Measurements from ENCODE around the gene VEGFA.

VEGFA gene

DNA sequence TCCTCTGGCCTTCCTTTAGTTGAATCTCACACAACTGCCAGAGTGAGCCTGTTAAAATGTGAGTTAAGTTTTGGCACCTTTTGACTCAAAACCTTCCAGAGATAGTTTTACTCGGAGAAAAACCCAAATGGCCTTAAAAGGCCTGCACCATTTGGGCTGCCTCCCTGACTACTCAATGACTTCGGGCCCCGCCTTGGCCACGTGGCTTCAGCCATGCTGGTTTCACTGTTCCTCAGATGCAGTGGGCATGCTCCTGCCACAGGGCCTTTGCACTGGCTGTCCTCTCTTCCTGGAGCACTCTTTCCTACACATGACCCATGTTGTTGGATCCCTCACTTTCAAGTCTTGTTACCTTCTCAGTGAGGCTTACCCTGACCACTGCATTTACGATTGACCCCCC is 18.3 kb downstream of the VEGFA start:
- no peak for DNase-seq

DNA sequence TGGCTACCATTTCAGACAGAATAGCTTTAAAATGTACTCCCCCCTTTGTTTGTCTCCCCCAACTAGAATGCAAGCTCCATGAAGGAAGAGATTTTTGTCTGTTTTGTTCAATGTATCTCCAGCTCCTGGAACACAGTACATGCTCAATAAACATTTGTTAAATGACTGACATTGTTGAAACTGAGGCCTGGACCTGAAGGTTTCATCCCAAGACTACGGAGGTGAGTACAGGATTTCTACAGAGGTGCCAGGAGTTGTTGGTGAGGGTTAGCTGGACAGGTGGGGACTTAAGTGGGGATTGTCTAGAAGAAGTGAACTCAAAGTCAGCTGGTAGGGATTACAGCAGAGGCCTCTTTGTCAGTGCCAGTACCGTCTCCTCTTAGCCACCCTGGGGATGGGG is 19.4 kb downstream of the VEGFA start:
- DNase-seq = no peak

DNA sequence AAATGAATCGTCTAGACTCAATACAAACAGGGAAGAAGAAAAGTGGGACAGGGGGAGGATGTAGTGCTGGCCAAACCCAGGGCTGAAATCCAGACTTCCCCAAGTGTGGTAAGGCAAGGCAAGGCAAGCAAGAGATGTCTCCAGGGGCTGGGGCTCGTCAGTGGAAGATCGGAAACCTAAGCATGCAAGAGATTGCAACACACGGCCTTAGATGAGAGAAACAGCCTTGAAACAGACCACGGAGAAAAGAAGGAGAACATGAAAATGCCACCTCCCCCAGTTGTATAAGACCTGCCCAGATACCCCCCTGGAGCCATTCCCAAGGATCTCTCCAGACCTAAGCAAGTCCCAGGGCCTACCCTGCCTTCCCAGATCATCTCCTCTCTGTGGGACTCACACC is 20.0 kb downstream of the VEGFA start:
- DNase-seq = peak; percentile 92

DNA sequence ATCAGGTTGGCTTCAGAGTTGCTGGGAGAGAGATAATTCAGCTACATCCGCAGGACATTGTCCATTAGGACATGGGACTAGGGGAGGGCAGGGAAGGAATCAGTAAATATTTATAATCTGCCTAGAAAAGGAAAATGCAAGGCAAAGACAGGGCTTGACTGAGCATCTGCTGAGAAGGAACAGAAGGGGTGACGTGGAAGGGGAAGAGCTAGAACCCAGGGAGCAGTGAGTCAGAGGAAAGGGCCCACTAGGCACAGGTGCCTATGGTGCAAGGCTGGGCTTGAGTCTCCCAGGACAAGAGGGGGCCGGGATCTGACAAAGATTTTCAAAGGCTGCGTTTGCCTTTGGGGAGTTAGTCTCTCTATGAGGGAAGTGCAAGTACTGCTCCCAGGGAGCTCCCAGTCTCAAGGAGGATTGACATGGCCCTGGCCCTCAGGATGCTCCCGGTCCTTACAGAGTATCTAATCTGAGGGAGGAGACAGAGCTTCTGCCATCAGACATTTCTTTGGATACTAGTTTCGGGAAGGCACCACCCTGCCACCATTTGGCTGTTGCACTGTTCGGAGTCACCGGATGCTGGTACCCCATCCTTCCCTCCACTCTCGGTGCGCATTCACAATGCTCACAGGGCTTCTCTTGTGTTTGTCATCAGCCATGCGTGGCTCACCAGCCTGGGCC is 21.9 kb downstream of the VEGFA start:
- DNase-seq = no peak

DNA sequence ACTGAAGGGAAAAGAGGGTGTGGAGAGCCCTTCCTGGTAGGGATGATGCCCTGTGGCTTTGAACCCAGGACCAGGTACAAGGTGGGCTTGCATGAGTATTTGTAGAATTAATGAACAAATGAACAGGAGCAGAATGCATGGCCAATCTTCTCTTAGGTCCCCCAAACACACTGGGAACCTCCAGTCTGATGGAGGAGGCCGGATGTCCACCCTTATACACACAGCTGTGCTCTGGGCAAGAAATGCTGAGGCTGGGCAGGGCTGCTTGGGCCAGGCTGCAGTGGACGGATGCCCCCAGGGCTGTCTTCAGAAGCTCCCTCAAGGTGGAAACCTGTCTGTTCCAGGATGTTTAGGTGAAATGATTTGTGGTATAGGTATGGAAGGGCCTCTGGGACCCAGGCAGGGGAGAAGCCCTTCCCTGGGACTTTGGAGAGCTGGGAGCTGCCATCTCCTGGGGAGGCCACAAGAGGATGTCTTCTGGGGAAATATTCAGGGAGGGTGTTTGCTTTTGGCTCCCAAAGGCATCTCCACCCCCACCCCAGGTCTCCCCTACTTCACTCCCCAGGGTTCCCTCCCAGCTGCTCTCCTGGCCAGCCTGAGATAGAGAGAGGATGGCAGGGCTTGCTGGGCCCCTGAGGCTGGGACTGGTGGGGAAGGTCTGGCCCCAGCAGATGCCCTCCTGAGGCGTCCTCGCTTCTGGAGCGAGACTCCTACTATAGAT is 23.3 kb downstream of the VEGFA start:
- no peak for DNase-seq

DNA sequence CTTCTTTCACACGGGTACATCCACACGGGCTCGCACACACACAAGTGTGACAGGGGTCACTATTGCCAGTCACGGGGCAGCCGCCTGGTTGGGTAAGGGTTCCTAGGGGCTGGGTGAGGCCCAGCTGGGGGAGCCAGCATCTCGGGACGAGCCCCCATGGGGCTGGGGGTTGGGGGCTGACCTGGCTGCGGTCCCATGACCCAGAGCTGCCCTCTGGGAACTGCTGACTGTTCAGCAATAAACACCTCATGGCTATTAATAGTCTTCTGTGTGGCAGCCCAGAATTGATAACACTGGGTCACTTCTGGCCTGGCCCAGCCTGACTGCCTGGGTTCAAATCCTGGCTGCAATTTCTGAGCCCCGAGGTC is 23.8 kb downstream of the VEGFA start:
- DNase-seq = no peak

DNA sequence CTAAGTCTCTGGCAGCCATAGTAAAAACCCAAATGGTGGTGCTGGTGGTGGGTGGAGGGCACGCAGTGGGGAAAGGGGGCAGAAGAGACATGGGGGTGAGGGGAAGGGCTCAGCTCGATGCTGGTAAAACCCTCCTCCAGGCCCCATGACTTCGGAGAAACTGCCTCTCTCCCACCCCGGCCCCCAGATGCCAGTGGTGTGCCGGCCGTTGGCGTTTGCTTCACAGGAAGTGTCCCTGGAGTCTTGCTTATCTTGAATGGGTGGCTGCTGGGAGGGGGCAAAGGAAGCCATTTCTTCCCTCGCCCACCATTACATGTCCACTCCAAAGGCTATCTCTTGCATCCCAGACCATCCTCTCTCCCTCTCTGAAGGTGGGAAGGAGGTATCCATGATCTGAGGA is 25.4 kb downstream of the VEGFA start:
- DNase-seq = no peak

DNA sequence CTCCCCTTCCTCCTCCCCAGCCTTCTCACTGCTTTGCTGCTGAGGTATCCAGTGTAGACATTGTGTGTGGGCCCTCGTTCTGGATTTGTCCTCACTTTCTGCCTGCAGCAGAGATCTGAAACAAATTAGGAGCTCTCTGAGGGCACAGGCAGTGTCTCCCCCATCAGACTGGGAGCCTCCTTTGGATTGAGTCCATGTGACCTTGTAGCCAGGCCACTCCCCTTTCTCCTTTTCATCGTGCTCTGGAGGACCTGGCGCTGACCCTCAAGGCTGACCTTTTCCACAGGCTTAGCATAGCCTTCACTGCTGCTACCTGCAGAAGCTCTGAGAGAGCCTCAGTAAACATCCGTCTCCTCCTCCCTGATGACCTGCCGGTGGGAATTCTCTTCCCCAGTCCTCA is 26.2 kb downstream of the VEGFA start:
- no peak for DNase-seq

DNA sequence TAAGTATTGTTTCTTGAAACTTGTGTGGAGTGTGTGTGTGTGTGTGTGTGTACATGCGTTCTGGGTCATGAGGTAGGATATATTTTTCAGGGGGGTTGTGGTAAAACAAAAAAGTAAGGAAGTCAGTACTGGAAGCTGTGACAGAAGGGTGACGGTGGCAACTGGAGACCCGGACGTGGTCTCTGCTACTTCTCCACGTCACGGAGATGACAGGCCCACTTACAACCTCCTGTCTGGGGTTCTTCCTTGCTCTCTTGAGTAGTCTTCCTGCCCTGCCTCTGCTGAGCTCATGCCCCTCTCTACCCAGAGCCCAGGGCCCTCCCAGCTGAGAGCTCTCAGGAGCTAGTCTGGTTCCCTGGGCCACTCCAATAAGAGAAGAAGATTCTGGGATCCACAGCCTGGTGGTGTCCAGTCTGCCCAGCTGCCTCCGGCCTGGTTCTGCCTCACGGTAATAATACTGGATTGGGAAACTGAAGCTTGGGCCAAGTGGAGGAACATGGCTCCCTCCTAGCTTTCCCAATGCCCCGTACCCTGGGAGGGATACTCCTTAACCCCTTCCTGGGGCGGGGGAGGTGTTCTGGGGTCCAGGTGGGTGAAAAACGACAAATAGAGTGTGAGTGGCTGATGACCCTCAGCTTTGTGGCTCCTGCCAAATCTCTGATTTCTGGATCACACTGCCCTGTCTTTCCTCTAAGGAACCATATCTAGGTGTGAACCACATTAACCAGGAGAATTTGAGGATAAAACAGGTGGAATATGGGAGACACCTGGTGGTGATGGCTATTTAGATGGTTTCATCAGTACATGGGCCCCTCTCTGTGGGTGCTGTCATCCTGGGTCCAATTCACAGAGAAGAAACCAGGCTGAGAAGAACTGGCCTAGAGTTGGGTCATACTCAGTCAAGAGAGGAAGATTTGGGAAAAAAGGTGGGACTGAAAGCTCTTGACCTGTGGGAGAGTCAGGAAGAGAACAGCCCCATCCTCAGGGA is 27.2 kb downstream of the VEGFA start:
- DNase-seq = peak; percentile 64

DNA sequence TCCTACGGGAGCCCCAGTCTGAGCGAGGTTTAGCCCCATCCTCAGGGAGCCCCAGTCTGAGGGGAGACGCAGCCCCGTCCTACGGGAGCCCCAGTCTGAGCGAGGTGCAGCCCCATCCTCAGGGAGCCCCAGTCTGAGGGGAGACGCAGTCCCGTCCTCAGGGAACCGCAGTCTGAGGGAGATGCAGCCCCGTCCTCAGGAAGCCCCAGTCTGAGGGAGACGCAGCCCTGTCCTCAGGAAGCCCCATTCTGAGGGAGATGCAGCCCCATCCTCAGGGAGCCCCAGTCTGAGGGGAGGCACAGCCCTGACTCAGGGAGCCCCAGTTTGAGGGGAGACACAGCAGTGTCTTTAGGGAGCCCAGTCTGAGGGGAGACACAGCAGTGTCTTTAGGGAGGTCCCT is 27.9 kb downstream of the VEGFA start:
- no peak for DNase-seq

DNA sequence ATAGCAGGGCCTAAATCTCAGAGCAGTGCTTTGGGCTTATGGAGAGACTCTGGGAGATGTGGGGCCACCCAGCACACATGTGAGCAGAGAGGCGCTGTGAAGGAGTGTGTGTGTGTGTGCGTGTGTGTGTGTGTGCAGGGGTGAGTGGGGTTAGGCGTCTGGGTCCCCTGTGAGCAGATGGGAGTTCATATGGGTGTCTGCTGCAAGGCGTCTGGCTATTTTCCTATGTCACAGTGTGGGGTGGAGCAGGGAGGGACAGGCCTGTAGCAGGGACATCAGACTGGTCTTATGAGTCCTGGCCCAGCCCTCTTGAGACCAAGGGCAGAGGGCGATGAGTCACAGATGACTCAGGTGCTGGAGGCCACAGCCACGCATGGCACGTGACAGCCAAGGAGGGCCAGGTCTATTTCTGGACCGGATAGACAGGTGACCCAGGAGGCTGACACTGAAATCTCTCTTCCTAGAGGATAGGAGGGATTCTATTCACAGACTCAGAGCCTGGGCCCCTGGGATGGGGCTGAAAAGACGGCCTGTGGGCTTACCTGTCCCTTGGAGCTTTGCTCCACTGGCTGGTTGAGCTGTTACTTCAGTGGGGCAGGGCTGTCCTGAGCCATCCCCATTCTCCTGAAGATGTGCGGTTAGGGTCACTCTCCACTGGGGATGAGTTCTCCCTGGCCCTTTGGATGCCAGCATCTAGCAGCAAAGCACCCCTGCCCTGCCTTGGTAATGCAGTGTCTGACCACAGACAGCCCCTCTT is 28.9 kb downstream of the VEGFA start:
- peak; percentile 74 for DNase-seq

DNA sequence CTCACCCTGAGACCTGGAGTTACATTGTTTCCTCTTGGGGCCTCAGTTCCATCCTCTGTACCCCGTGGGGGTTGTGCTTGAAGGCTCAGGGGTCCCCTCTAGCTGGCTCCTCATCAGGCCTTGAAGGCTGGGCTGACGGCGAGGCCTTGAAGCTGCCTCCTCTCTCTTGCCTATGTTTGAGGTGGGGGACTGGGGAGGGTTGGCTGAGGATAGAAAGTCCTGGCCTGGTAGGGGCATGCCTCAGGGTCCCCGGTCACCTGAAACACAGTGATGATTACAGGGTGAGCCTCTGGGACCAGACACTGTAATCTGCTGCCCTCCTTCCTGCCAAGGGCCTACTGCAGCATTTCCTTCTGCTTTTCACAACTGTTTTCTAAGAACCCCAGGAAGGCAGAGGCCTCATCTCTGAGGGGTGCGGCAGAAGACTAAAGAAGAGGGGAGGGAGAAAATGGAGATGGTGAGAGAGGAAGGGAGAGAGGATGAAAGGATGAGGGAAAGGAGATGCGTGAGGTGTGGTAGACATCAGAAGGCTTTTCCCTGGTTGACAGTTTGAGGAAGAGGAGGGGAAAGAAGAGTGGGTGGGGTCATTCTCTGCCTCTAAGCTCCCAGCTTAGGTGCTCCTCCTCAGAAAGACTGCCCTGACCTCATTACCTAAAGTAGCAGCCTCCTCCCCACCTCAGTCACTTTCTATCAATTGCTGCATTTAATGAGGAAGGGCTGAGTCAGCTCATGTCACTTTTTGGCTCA is 29.7 kb downstream of the VEGFA start:
- DNase-seq = peak; percentile 86

DNA sequence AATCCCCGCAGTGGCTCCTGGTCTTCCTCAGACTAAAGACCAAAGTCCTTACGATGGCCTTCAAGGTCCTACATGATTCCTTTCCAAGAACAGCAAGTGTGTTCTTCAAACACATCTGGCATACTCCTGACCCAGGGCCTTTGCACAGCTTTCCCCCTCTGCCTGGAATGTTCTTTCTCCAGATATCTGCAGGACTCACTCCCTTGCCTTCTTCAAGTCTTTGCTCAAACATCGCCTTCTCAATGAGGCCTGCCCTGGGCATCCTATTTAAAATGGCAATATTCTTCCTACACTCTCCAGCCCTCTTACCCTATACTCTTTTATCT is 30.2 kb downstream of the VEGFA start:
- no peak for DNase-seq

DNA sequence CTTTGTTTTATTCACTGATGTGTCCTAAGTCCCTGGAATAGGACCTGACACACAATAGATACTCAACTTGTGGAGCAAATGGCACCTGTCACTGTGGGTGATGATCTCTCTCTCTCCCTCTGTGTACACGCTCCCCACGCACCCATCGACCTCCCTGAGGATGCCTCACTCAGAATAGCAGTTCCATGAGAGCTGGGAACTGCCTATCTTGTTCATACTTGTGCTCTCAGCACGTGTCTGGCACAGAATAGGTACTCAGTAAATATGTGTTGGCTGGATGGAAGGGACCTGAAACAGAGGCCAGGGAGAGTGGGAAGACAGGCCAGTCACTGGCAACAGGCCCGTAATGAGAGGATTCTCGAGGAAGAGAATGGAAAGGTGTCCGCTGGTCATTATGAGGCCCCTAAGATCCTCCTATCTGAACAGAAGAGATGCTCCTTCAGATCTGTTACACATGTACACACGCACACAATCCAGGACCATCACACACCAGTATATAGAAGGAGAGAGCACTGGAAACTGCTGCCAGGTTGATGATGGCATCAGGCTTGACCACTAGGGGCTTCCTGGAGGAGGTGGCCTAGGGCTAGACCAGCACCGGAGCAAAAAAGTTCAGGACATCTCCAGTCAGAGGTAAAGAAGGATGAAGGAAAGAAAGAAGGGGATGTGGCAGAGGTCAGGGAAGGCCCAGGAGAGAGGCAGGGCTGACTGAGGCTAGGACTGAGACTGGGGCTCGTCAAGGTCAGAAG is 30.9 kb downstream of the VEGFA start:
- DNase-seq = no peak

DNA sequence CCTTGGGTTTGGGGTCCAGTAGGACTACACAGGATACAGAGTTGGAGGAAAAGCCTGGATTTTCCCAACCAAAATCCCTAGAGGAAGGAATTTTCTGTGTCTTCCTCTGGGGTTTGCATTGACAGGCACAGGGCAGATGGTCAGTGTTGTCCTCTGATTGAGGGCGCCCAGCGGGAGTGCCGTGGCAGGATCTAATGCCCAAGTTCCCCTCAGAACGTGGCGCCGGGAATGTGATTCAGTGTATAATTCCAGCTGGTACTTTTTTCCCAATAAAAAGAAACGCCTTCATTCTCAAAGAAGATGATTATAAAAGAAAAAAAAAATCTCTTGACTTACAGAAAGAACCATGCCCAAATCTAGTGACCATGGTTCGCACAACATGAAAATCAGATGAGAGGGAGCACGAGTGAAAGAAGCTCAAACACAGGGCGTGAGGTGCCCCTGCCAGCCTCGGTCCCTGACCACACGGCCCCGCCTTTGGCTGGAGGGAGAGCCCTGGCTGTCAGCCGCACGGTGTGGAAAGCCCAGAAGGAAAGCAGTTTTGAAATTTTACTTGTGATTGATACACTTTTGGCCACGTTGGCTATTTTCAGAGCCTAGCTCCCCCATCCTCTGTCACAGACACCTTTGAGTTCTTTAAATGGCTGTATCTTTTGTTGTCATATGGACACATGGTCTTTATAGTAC is 31.6 kb downstream of the VEGFA start:
- peak; percentile 59 for DNase-seq

DNA sequence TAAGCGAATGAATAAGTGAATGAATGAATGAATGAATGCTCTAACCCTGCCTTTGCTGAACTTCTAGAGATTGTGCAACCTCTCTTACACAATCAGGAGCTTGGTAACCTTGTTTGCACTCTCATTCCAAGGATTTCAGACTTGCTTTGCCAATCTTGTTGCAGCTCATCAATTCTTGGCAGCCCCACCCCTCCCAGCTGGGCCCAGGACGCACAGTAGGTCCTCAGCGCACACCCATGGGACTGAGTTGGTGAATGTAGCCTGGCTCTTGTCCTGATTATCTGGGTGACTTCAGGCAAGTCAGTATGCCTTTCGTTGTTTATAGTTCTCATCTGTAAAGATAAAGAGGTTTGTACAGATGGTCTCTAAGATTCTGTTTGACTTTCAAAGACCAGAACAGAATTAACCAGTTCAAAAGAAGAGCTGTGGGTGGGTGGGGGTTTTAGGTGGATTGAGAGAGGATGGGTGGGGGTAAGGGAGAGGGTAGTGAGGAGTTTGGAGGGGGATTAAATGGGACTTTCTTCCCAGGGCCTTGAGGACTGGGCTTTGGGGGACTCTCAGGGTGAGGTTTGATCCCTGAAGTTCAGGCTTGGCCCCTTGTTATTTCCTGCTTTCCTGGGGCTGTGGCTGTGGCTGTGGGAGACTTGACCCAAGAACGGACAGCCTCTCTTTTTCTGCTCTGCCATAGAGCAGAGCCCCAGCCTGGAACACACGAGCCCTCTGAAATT is 33.2 kb downstream of the VEGFA start:
- peak; percentile 40 for DNase-seq

DNA sequence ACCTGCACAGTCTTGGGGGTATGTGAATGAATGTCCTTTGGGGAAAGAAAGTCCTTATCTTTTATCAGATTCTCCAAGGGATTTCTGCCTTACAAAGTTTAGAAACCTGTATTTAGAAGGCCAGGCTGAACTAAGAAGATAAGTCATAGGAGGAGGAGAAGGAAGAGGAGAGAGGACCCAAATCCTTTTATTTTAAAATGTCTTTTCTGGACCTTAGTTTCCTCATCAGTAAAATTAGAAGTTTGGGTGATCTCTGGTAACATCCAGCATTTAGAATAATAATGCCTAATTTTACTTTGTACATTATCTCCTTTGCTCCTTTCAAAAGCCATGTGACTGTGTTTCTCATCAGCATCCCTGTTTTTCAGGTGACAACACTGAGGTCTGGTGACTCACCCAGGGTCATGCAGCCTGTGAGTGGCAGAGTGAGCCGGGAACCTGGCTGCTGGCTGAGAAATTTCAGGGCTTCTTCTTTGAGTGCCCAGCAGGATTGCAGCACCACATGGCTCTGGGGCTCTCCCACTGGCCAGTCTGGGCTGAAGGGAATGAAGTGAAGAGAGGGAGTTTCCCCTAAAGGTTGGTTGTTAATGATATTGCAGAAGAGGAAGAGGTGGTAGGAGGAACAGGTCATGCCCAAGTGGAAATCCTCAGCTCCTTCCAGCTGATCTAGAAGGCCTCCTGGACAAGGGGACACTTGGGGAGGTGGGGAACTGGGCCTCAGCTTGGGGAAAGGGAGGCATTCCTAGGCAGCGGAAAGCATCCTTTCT is 34.0 kb downstream of the VEGFA start:
- no peak for DNase-seq

DNA sequence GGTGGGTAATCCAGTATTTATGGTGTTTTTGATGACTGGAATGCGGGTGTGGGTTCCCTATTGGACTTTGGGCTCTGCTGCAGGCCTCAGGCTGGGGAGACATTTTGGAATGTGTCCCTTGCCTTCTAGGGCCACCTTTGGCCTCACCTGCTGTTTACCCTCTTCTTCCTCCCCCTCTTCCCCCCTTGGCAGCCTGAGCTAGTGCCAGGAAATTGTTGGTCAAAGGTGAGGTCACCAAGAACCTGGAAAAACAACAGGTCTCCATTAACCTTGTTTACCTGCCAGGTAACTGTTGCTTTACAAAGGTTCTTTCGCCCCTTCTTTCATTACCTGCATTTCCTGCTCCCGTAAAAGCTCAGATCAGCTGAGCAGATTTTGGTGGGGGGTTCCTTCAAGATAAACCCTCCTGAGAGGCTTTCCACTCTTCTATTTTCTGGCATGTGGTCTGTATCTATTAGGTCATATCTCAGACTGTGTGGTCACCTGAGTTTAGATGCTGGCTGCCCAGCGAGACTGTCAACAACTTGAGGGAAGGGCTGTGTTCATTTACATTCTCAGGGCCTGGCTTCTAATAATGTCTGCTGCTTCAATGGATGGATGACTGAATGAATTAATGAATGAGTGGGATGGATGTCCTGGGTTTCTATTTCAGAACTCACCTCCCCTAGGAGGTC is 34.7 kb downstream of the VEGFA start:
- no peak for DNase-seq

DNA sequence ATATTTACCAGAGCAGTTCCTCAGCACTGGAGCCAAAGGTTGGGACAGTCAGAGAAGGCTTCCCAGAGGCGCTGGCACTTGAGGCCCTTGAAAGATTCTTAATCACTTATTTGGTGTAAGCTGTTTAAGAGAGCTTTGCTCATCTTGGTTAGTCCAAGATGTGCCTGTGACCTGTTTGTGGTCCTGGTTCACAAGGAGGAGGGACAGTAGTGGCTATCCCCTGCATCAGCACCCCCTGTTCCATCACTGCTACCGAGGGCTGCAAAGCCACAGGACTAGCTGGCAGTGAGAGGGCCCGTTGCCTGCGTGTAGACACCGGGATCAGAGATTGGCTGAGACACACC is 35.7 kb downstream of the VEGFA start:
- no peak for DNase-seq
